OCI-LY3 (cell line): Measurements from ENCODE around the gene AFM.

ENCODE experiments used
- H2AFZ ChIP-seq: fragments of 200-600, 300-600 bp; shearing (Covaris generic); 2 replicates; pipeline ENCODE4 v1.6.0; 2014; ENCODE audit warnings: antibody characterized with exemption, low read depth, low read length
- H3K27ac ChIP-seq: fragments of 200-600, 300-600 bp; sonication (generic); 2 replicates; pipeline ENCODE4 v1.5.1; 2014; ENCODE audit warnings: mild to moderate bottlenecking, low read length, moderate library complexity, mixed read lengths
- H3K27me3 ChIP-seq: fragments of 200-600, 300-600 bp; sonication (generic); 2 replicates; pipeline ENCODE4 v1.6.1; 2014; ENCODE audit warnings: low read depth, low read length, mixed read lengths
- H3K36me3 ChIP-seq: fragments of 200-600, 300-600 bp; sonication (generic); replicated peaks from 2 replicates; pipeline ENCODE3; 2014; ENCODE audit warnings: low read depth, low read length, mixed read lengths
- H3K4me1 ChIP-seq: fragments of 300-600, 200-600 bp; sonication (generic); 2 replicates; pipeline ENCODE4 v1.6.1; 2014; ENCODE audit warnings: low read length, mixed read lengths
- H3K4me2 ChIP-seq: fragments of 200-600, 300-600 bp; sonication (generic); 2 replicates; pipeline ENCODE4 v1.6.1; 2014; ENCODE audit warnings: low read length, mixed read lengths
- H3K4me3 ChIP-seq: fragments of 300-600, 200-600 bp; sonication (generic); 2 replicates; pipeline ENCODE4 v1.5.1; 2014; ENCODE audit warnings: antibody characterized with exemption, mild to moderate bottlenecking, low read length, moderate library complexity
- H3K79me2 ChIP-seq: fragments of 300-600, 200-600 bp; shearing (Covaris generic); 2 replicates; pipeline ENCODE4 v1.6.1; 2014; ENCODE audit warnings: mild to moderate bottlenecking, low read length, mixed read lengths
- H3K9ac ChIP-seq: fragments of 300-600, 200-600 bp; shearing (Covaris generic); 2 replicates; pipeline ENCODE4 v1.6.0; 2014; ENCODE audit warnings: mild to moderate bottlenecking, low read length, moderate library complexity
- H3K9me3 ChIP-seq: fragments of 200-600, 300-600 bp; shearing (Covaris generic); 2 replicates; pipeline ENCODE4 v1.6.1; 2014; ENCODE audit warnings: low read length, mixed read lengths; ENCODE audit not compliant: insufficient read depth
- H4K20me1 ChIP-seq: fragments of 200-600, 300-600 bp; sonication (generic); 2 replicates; pipeline ENCODE4 v1.6.1; 2016; ENCODE audit warnings: low read length, mixed read lengths; ENCODE audit not compliant: insufficient read depth
- EZH2phosphoT487 ChIP-seq: fragments of 200-600 bp; shearing (Covaris generic); IDR thresholded peaks from 2 replicates; pipeline ENCODE4 v1.6.1; 2018; ENCODE audit warnings: antibody characterized with exemption, mixed run types, low read depth
- TF ChIP-seq, protein P1 (sequence below): fragments of 200-600, 300-600 bp; sonication (generic); IDR thresholded peaks from 2 replicates; pipeline ENCODE4 v1.5.1; 2014; ENCODE audit warnings: antibody characterized with exemption, low read length, low read depth

Gene AFM

DNA sequence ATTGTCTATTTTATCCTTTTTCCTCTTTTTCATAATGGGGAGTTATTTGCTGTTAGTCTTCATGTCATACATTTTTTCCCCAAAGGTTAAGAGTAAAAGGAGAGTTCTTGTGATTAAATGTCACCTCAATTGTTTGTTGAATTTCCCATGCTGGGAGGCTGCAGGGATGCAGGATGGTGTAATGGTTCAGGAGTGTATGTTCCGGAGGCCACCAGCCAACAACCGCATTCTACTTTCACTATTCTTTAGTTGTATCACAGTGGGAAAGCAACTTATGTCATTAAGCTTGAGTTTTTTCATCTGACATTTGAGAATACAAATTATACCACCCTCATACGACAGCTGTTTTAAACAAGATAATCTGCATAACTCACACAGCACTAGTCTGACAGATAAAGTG is 30.1 kb upstream of the AFM start:
- Histone ChIP-seq H2AFZ (no peak overlapping the region), H3K4me1 (no peaks in the 10 kb centered on the region), H4K20me1 (no peaks in the 10 kb centered on the region), H3K27ac (no peak overlapping the region), H3K36me3 (no peaks in the 10 kb centered on the region), H3K79me2 (no peaks in the 10 kb centered on the region), H3K9ac (no peak overlapping the region), H3K27me3 (peaks cover 16% of the 10 kb centered on the region), H3K4me2 (no peak overlapping the region), H3K9me3 (no peaks in the 10 kb centered on the region), H3K4me3 (no peak overlapping the region)
- no peak for TF ChIP-seq EZH2phosphoT487
- TF ChIP-seq, protein P1, sequence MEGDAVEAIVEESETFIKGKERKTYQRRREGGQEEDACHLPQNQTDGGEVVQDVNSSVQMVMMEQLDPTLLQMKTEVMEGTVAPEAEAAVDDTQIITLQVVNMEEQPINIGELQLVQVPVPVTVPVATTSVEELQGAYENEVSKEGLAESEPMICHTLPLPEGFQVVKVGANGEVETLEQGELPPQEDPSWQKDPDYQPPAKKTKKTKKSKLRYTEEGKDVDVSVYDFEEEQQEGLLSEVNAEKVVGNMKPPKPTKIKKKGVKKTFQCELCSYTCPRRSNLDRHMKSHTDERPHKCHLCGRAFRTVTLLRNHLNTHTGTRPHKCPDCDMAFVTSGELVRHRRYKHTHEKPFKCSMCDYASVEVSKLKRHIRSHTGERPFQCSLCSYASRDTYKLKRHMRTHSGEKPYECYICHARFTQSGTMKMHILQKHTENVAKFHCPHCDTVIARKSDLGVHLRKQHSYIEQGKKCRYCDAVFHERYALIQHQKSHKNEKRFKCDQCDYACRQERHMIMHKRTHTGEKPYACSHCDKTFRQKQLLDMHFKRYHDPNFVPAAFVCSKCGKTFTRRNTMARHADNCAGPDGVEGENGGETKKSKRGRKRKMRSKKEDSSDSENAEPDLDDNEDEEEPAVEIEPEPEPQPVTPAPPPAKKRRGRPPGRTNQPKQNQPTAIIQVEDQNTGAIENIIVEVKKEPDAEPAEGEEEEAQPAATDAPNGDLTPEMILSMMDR = no peak

- H3K79me2 ChIP-seq = no peaks in the 10 kb centered on the region
- no peak overlapping the region for H3K9ac ChIP-seq
- no peaks in the 10 kb centered on the region for H3K4me1 ChIP-seq
- no peak overlapping the region for H3K4me3 ChIP-seq
- H3K27ac ChIP-seq = no peak overlapping the region
- no peak overlapping the region for H3K4me2 ChIP-seq
- H2AFZ ChIP-seq = no peak overlapping the region
- H3K36me3 ChIP-seq = no peaks in the 10 kb centered on the region
- H4K20me1 ChIP-seq = no peaks in the 10 kb centered on the region
- no peaks in the 10 kb centered on the region for H3K9me3 ChIP-seq
- H3K27me3 ChIP-seq = peaks cover 16% of the 10 kb centered on the region
- TF ChIP-seq, protein P1 = no peak
- no peak for TF ChIP-seq EZH2phosphoT487
Observed at GRCh38 chr4:73451981-73452747, 29.4 kb upstream of the AFM start.

GRCh38 chr4:73452953-73453700 is 28.4 kb upstream of the AFM start:
- no peak overlapping the region for H3K4me2 ChIP-seq
- H3K9ac ChIP-seq = no peak overlapping the region
- H3K79me2 ChIP-seq = no peaks in the 10 kb centered on the region
- no peak for TF ChIP-seq EZH2phosphoT487
- TF ChIP-seq, protein P1 = no peak
- no peak overlapping the region for H3K27ac ChIP-seq
- H3K36me3 ChIP-seq = no peaks in the 10 kb centered on the region
- no peak overlapping the region for H3K4me3 ChIP-seq
- H2AFZ ChIP-seq = no peak overlapping the region
- H3K27me3 ChIP-seq = peaks cover 11% of the 10 kb centered on the region
- no peaks in the 10 kb centered on the region for H3K4me1 ChIP-seq
- H4K20me1 ChIP-seq = no peaks in the 10 kb centered on the region
- no peaks in the 10 kb centered on the region for H3K9me3 ChIP-seq

DNA sequence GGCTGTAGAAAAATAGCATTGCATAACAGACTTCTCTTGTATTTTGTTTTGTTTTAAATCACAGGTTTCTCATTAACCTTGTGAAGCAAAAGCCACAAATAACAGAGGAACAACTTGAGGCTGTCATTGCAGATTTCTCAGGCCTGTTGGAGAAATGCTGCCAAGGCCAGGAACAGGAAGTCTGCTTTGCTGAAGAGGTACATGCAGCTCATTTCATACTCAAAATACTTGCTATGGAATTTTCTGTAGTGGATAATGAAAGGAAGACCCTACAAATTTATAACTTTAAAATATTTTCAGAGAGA is 27.9 kb upstream of the AFM start:
- Histone ChIP-seq H3K27me3 (peaks cover 9% of the 10 kb centered on the region), H3K9ac (no peak overlapping the region), H3K4me2 (no peak overlapping the region), H3K4me1 (no peaks in the 10 kb centered on the region), H3K79me2 (no peaks in the 10 kb centered on the region), H3K27ac (no peak overlapping the region), H3K36me3 (no peaks in the 10 kb centered on the region), H3K4me3 (no peak overlapping the region), H3K9me3 (no peaks in the 10 kb centered on the region), H4K20me1 (no peaks in the 10 kb centered on the region), H2AFZ (no peak overlapping the region)
- no peak for TF ChIP-seq EZH2phosphoT487
- TF ChIP-seq, protein P1 = no peak
